ENCODE results near the gene CRACR2A. TPM values are rescaled to one million over a fixed set of nuclear protein-coding genes. Genes with fewer than 3 reads are reported as not detected.

CRACR2A gene
- total RNA-seq, 2 experiments from 2014 or later: 28.2 to 31.1 TPM

- intact Hi-C loops (cut with micrococcal nuclease; ENCODE audit: unreplicated experiment): no loop called here
- Histone ChIP-seq H3K27ac (ENCODE audit: low read depth, low read length, poor library complexity, severe bottlenecking) (no peak overlapping the region), H3K4me1 (ENCODE audit: insufficient read depth, low read length, poor library complexity, severe bottlenecking) (no peaks in the 10 kb centered on the region), H4K20me1 (ENCODE audit: insufficient read depth, low read length) (no peaks in the 10 kb centered on the region), H3K9me2 (ENCODE audit: insufficient read depth, low read length) (no peaks in the 10 kb centered on the region), H3K4me2 (ENCODE audit: low read length) (no peak overlapping the region), H3K9me3 (ENCODE audit: low read length) (no peaks in the 10 kb centered on the region), H2AFZ (ENCODE audit: low read length) (no peak overlapping the region), H3K36me3 (ENCODE audit: insufficient read depth, low read length) (peaks cover 6% of the 10 kb centered on the region), H3K79me2 (ENCODE audit: insufficient read depth, low read depth, low read length) (no peaks in the 10 kb centered on the region), H3K4me3 (ENCODE audit: low read depth, low read length, poor library complexity, severe bottlenecking) (no peak overlapping the region)
- TF ChIP-seq CTCF (conservative IDR thresholded peaks at IDR 0.05; ENCODE audit: low read length) (no peak), EZH2phosphoT487 (IDR thresholded peaks at IDR 0.05; ENCODE audit: borderline replicate concordance, low read depth, low read length) (no peak)
- BruUV-seq (replicated peaks): no TSS peak
- ChIA-PET CTCF (ENCODE audit: unreplicated experiment) (no interaction called here), POLR2A (no interaction called here)
- DNase-seq (ENCODE audit: low spot score): no peak
These were observed 121.2 kb downstream of the CRACR2A start for GRCh38 chr12:3631759-3632158.

DNA sequence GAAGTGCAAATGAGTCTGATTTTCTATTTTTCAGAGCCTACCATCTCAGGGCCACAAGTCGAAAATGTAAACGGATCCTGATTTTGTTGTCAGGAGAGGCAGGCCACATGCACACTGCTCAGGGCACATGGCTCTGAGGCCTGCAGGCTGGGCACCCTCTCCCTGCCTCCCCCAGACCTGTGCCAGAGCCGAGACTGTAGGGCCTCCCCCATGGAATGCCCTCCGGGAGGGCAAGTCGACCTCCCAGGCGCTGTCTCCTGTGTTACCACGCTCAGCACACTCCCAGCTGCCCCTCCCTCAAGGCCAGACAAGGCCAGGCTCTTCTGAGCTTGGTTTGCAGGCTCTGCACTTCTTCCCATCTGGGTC is 121.7 kb downstream of the CRACR2A start:
- POLR2A ChIA-PET: no interaction called here
- TF ChIP-seq EZH2phosphoT487 (IDR thresholded peaks at IDR 0.05; ENCODE audit: borderline replicate concordance, low read depth, low read length) (no peak), CTCF (conservative IDR thresholded peaks at IDR 0.05; ENCODE audit: low read length) (no peak)
- CTCF ChIA-PET (ENCODE audit: unreplicated experiment): no interaction called here
- Histone ChIP-seq H3K4me3 (ENCODE audit: low read depth, low read length, poor library complexity, severe bottlenecking) (no peak overlapping the region), H4K20me1 (ENCODE audit: insufficient read depth, low read length) (no peaks in the 10 kb centered on the region), H3K79me2 (ENCODE audit: insufficient read depth, low read depth, low read length) (no peaks in the 10 kb centered on the region), H3K9me3 (ENCODE audit: low read length) (no peaks in the 10 kb centered on the region), H3K27ac (ENCODE audit: low read depth, low read length, poor library complexity, severe bottlenecking) (no peak overlapping the region), H3K4me2 (ENCODE audit: low read length) (no peak overlapping the region), H3K36me3 (ENCODE audit: insufficient read depth, low read length) (peaks cover 11% of the 10 kb centered on the region), H2AFZ (ENCODE audit: low read length) (no peak overlapping the region), H3K4me1 (ENCODE audit: insufficient read depth, low read length, poor library complexity, severe bottlenecking) (no peaks in the 10 kb centered on the region), H3K9me2 (ENCODE audit: insufficient read depth, low read length) (no peaks in the 10 kb centered on the region)
- no peak for DNase-seq (ENCODE audit: low spot score)
- intact Hi-C loops (cut with micrococcal nuclease; ENCODE audit: unreplicated experiment): no loop called here
- BruUV-seq (replicated peaks): no TSS peak

- H3K4me1 ChIP-seq (ENCODE audit: insufficient read depth, low read length, poor library complexity, severe bottlenecking): no peaks in the 10 kb centered on the region
- no peaks in the 10 kb centered on the region for H3K79me2 ChIP-seq (ENCODE audit: insufficient read depth, low read depth, low read length)
- TF ChIP-seq CTCF (conservative IDR thresholded peaks at IDR 0.05; ENCODE audit: low read length): no peak
- TF ChIP-seq EZH2phosphoT487 (IDR thresholded peaks at IDR 0.05; ENCODE audit: borderline replicate concordance, low read depth, low read length): no peak
- H2AFZ ChIP-seq (ENCODE audit: low read length): no peak overlapping the region
- BruUV-seq (replicated peaks): no TSS peak
- no peaks in the 10 kb centered on the region for H3K9me2 ChIP-seq (ENCODE audit: insufficient read depth, low read length)
- CTCF ChIA-PET (ENCODE audit: unreplicated experiment): no interaction called here
- H4K20me1 ChIP-seq (ENCODE audit: insufficient read depth, low read length): no peaks in the 10 kb centered on the region
- intact Hi-C loops (cut with micrococcal nuclease; ENCODE audit: unreplicated experiment): no loop called here
- no peak overlapping the region for H3K27ac ChIP-seq (ENCODE audit: low read depth, low read length, poor library complexity, severe bottlenecking)
- peak; percentile 33 for DNase-seq (ENCODE audit: low spot score)
- H3K36me3 ChIP-seq (ENCODE audit: insufficient read depth, low read length): peaks cover 15% of the 10 kb centered on the region
- no peaks in the 10 kb centered on the region for H3K9me3 ChIP-seq (ENCODE audit: low read length)
- H3K4me3 ChIP-seq (ENCODE audit: low read depth, low read length, poor library complexity, severe bottlenecking): no peak overlapping the region
- POLR2A ChIA-PET: no interaction called here
- no peak overlapping the region for H3K4me2 ChIP-seq (ENCODE audit: low read length)
These were observed 122.2 kb downstream of the CRACR2A start for GRCh38 chr12:3630621-3631271.
